GM12892 (cell line): Measurements from ENCODE around the gene NTMT1.

Source experiments
- POLR2A ChIP-seq: IDR thresholded peaks from 2 replicates; pipeline ENCODE4 v1.6.1; 2011; ENCODE audit warnings: low read depth, low read length, control low read depth
- POLR2AphosphoS5 ChIP-seq: IDR thresholded peaks from 2 replicates; pipeline ENCODE4 v1.6.1; 2011; ENCODE audit warnings: low read depth, low read length, control low read depth
- TAF1 ChIP-seq: IDR thresholded peaks from 2 replicates; pipeline ENCODE4 v1.6.1; 2011; ENCODE audit warnings: low read depth, mild to moderate bottlenecking, control low read depth, low read length, borderline replicate concordance

DNA sequence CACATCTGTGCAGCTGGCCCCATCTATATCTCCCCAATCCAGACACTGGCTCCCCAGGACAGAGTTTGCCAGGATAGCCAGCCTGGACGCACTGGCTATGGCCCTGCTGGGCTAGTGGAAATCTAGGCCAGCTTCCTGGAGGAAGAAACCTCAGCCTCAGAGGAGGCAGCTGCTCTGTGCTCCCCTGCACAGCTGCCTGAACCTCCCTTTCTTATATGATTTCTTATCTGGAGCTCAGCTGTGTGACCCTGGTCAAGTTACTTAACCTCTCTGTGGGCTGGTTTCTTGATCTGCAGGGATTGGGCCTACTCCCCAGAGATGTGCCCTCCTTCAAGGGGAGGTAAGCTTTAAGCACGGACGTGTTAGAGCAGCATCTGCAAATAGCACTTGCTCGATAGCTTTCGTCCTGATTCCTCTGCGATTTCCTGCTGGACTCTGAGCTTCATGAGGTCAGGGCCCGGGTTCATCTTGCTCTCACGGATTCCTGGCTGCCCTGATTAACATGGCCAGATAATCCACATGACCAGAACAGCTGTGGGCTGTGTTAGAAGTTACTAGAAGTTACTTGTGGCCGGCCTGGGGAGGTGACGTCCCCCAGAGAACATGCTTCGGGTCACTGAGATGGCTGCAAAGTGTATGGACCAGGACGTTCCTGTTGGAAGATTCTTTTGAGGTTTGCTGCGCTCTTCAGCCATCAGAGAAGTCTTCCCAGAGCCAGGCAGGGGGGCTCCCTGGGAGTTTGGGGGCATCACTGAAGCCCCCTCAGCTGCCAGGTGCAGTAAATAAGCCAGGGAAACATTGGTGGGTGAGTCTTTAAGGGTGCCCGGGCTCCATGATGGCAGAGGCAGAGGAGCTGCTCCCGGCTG, 19.6 kb upstream of the NTMT1 start:
- TF ChIP-seq POLR2A (no peak), POLR2AphosphoS5 (no peak), TAF1 (no peak)
